ENCODE data around the gene PRDM5.

DNA sequence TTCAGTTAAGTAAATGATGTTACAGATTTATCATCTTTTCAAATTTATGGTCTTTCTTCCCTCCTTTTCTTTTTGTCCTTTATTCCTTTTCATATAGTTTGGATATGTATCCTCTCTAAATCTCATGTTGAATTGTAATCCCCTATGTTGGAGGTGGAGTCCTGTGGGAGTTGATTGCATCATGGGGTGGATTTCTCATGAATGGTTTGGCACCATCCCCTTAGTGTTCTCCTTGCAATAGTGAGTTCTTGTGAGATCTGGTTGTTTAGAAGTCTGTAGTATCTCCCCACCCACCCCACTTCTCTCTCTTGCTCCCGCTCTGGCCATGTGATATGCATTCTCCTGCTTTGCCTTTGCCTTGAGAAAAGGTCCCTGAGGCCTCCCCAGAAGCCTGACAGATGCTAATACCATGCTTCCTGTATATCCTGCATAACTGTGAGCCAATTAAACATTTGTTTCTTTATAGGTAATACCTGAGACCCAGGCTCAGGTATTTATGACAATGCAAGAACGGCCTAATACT, 236.7 kb downstream of the PRDM5 start:
- TF ChIP-seq, protein P1, sequence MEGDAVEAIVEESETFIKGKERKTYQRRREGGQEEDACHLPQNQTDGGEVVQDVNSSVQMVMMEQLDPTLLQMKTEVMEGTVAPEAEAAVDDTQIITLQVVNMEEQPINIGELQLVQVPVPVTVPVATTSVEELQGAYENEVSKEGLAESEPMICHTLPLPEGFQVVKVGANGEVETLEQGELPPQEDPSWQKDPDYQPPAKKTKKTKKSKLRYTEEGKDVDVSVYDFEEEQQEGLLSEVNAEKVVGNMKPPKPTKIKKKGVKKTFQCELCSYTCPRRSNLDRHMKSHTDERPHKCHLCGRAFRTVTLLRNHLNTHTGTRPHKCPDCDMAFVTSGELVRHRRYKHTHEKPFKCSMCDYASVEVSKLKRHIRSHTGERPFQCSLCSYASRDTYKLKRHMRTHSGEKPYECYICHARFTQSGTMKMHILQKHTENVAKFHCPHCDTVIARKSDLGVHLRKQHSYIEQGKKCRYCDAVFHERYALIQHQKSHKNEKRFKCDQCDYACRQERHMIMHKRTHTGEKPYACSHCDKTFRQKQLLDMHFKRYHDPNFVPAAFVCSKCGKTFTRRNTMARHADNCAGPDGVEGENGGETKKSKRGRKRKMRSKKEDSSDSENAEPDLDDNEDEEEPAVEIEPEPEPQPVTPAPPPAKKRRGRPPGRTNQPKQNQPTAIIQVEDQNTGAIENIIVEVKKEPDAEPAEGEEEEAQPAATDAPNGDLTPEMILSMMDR (IDR thresholded peaks at IDR 0.05): no peak
- no peak for TF ChIP-seq POLR2A (IDR thresholded peaks at IDR 0.05)

All from right lobe of liver (tissue), 4 donors.